ENCODE measurements around the gene KLHL26.

The KLHL26 gene

DNA sequence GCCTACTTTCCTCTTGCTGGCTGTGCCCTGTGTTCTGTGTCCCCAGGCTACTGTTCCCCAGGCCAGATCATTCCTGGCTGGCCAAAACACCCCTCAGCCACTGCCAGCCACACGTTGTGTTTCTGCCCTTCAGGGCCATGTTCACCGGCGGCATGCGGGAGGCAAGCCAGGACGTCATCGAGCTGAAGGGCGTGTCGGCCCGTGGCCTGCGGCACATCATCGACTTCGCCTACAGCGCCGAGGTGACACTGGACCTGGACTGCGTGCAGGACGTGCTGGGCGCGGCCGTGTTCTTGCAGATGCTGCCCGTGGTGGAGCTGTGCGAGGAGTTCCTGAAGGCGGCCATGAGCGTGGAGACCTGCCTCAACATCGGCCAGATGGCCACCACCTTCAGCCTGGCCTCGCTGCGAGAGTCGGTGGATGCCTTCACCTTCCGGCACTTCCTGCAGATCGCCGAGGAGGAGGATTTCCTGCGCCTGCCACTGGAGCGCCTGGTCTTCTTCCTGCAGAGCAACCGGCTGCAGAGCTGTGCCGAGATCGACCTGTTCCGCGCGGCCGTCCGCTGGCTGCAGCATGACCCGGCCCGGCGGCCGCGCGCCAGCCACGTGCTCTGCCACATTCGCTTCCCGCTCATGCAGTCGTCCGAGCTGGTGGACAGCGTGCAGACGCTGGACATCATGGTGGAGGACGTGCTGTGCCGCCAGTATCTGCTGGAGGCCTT is 30.9 kb downstream of the KLHL26 start:
- H3K4me3 ChIP-seq (ENCODE audit: low read depth, low read length), result no peak overlapping the region
- TF ChIP-seq, protein P1, sequence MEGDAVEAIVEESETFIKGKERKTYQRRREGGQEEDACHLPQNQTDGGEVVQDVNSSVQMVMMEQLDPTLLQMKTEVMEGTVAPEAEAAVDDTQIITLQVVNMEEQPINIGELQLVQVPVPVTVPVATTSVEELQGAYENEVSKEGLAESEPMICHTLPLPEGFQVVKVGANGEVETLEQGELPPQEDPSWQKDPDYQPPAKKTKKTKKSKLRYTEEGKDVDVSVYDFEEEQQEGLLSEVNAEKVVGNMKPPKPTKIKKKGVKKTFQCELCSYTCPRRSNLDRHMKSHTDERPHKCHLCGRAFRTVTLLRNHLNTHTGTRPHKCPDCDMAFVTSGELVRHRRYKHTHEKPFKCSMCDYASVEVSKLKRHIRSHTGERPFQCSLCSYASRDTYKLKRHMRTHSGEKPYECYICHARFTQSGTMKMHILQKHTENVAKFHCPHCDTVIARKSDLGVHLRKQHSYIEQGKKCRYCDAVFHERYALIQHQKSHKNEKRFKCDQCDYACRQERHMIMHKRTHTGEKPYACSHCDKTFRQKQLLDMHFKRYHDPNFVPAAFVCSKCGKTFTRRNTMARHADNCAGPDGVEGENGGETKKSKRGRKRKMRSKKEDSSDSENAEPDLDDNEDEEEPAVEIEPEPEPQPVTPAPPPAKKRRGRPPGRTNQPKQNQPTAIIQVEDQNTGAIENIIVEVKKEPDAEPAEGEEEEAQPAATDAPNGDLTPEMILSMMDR (IDR thresholded peaks at IDR 0.05; ENCODE audit: low read depth, low read length, missing control alignments), result no peak
- DNase-seq (ENCODE audit: low read depth), result no peak

DNA sequence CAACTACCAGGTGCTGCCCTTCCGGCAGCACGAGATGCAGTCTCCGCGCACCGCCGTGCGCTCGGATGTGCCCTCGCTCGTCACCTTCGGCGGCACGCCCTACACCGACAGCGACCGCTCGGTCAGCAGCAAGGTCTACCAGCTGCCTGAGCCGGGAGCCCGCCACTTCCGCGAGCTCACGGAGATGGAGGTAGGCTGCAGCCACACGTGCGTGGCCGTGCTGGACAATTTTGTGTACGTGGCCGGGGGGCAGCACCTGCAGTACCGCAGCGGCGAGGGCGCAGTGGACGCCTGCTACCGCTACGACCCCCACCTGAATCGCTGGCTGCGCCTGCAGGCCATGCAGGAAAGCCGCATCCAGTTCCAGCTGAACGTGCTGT is 31.4 kb downstream of the KLHL26 start:
- no peak for DNase-seq (ENCODE audit: low read depth)

DNA sequence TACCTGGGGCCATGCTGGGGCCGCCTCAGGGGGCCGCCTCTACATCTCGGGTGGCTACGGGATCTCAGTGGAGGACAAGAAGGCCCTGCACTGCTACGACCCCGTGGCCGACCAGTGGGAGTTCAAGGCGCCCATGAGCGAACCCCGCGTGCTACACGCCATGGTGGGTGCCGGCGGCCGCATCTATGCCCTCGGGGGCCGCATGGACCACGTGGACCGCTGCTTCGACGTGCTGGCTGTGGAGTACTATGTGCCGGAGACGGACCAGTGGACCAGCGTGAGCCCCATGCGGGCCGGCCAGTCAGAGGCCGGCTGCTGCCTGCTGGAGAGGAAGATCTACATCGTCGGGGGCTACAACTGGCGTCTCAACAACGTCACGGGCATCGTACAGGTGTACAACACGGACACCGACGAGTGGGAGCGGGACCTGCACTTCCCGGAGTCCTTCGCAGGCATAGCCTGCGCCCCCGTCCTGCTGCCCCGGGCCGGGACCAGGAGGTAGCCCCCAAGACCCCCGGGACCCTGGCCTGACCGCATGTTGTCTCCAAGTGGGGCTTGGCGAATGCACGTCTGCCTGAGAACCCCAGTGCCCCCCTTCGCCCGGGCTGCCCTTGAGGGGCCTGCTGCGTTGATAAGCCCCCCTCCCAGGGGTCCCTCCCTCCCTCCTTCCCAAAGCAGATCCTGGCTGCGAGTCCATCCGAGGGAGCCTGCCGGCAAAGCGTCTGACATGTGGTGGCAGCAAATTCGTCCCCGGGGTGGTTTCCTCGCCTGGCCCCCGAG is 32.1 kb downstream of the KLHL26 start:
- no peak for DNase-seq (ENCODE audit: low read depth)
- TF ChIP-seq, protein P1 (IDR thresholded peaks at IDR 0.05; ENCODE audit: low read depth, low read length, missing control alignments), result no peak
- no peak overlapping the region for H3K4me3 ChIP-seq (ENCODE audit: low read depth, low read length)

More for the DNA sequence above, 31.4 kb downstream of the KLHL26 start:
- H3K4me3 ChIP-seq (ENCODE audit: low read depth, low read length), result no peak overlapping the region
- TF ChIP-seq, protein P1 (IDR thresholded peaks at IDR 0.05; ENCODE audit: low read depth, low read length, missing control alignments), result no peak

DNA sequence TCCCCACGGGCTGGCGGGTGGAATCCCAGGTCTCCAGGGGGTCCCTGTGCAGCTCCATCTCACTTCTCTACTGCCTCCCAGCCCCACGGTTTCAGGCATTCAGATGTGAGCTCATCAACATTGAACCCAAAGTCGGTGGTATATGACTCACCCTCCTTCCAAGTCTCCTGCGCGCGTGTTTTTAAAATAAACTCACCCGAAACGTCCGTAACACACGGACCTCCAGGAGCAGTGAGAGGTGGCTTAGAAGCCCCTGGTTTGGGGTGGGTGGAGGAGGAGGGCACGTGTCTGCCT is 32.6 kb downstream of the KLHL26 start:
- DNase-seq (ENCODE audit: low read depth), result no peak
- TF ChIP-seq, protein P1 (IDR thresholded peaks at IDR 0.05; ENCODE audit: low read depth, low read length, missing control alignments), result no peak
- H3K4me3 ChIP-seq (ENCODE audit: low read depth, low read length), result no peak overlapping the region

DNA sequence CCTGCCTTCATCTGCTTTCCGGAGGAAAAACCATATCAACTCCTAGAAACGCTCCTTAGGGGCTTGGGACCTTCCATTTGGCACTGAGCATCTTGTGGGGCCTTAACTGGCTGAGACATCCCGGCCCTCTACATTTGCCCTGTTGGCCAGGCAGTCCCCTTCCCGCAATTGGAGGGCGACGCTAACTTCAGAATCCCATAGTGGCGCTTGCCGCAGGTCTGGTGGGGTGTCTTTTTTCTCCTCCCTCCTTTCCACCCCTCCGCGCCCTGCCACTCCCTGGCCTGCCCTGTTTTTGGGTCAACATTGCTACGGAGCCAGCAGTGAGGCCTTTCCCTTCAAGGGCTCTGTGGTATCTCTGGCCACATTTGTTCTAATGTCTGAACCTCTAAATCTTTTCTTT is 33.1 kb downstream of the KLHL26 start:
- TF ChIP-seq, protein P1 (IDR thresholded peaks at IDR 0.05; ENCODE audit: low read depth, low read length, missing control alignments), result no peak

DNA sequence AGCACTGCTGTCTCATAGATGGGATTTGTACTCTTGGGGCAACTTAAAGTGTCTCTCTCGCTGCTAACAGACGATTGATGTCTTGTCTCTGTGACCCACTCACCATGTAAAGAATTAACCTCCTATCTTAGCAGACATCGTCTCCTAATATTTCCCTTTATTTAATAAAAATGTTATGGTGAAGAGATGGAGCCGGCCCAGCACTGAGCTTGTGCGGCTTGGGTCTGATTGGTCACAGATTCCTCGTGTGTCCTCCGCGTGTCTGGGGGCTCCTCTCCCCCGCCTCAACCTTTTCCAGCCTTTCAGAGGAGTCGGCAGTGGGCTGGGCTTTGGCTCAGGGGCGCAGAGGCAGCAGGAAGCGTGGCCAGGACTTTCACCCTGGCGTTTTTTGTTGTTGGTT is 33.5 kb downstream of the KLHL26 start:
- no peak for DNase-seq (ENCODE audit: low read depth)
- TF ChIP-seq, protein P1 (IDR thresholded peaks at IDR 0.05; ENCODE audit: low read depth, low read length, missing control alignments), result no peak
- no peak overlapping the region for H3K4me3 ChIP-seq (ENCODE audit: low read depth, low read length)

More for the DNA sequence above, 33.1 kb downstream of the KLHL26 start:
- no peak overlapping the region for H3K4me3 ChIP-seq (ENCODE audit: low read depth, low read length)
- no peak for DNase-seq (ENCODE audit: low read depth)

All from GM12864 (cell line).